HG03095 (cell line): ENCODE data around the gene GPBP1.
A peak's percentile ranks its signal among the peaks of the same experiment; 100 is the strongest.
"Not testable (repeated sequence)": the region's sequence is repeated elsewhere in the genome, so short reads cannot be mapped to it uniquely, and the experiment has no call there.

Experiments used
- ATAC-seq: cut with Tn5 transposase; IDR thresholded peaks from one replicate; pipeline ENCODE4 v1.9.1; 2021; ENCODE audit warnings: moderate library complexity; ENCODE audit not compliant: unreplicated experiment

The GPBP1 gene

DNA sequence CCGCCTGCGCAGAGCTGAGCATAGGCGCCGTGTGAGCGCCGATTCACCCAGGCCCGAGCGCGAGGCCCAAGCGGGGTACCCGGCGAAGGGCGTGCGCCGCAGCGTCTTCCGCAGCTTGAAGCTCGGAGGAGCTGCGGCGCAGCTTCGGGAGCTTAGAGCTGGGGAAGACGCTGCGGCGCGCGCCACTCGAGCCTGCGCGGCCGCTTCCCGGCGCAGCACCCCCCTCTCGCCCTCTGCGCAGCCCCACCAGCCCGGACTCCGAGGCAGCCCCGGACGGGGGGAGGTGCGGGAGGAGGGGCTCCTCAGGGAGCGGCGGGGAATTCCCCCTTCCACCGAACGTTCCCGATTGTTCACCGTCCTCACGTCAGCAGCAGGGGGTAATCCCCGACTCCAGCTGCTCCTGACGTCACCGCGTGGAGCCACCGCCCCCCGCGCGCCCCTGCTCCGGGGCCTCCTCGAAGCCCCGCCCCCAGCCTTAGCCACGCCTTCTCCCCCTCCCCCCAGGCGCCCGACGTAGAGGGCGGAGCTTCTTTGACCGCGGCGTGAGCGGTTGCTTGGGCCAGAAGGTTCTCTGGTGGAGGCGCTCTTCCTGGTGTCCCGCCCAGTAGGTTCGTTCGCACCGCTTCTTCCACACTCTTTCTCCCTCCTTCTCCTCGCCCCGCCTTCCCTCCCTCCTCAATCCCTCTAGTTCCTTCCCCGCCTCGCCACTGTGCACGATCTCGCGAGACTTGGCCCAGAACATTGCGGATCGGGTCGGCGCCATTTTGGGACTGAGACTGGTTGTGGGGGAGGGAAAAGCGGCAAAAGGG lies at the start of gene GPBP1:
GPBP1 (plus strand) TSS at position 741 of the 809 bp plus-strand sequence. CDS start 40,072 bp downstream, outside the sequence.
- peak; percentile 58 for ATAC-seq

GRCh38 chr5:57128325-57128724 lies 45.5 kb upstream of the GPBP1 start:
- ATAC-seq, result no peak

GRCh38 chr5:57133574-57133973 lies 40.3 kb upstream of the GPBP1 start:
- ATAC-seq, result no peak

DNA sequence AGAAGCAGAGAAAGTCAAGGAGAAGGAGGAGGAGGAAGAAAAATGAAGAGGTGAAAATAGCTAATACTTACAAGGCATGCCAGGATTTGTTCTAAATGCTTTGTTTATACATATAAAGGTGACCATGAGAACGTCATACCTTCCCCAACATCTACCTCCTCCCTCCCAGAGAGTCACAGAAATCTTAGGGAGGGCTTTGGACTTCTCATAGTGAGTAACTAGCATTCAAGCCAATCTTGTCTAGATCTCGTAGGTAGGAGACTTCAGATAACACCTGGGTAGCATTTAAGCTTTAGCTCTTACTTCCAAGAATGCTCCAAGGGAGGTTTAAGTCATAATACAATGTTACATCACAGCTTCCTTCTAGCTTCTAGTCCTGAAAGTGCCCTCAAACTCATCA lies 36.5 kb upstream of the GPBP1 start:
- ATAC-seq, result no peak

GRCh38 chr5:57152316-57152715 lies 21.5 kb upstream of the GPBP1 start:
- ATAC-seq, result no peak

DNA sequence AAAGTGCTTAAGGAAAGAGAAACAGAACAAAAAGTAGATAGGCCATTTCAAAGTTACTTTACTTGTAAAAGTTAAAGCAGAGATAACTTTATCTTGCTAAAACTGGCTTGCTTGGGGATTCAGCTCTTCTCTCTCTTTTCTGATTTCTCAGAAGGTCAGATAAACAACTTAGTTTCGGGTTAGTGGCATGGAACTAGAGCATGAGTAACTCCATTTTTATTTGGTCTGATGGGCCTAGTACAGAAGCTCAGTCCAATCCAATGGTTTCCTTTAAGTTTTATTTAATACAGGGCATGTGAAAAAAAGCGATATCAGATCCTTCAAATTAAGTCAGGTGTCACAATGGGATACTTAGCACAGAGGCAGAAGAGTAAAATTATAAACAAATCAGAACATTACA lies 18.8 kb upstream of the GPBP1 start:
- no peak for ATAC-seq

GRCh38 chr5:57157131-57157530 lies 16.7 kb upstream of the GPBP1 start:
- ATAC-seq, result no peak

DNA sequence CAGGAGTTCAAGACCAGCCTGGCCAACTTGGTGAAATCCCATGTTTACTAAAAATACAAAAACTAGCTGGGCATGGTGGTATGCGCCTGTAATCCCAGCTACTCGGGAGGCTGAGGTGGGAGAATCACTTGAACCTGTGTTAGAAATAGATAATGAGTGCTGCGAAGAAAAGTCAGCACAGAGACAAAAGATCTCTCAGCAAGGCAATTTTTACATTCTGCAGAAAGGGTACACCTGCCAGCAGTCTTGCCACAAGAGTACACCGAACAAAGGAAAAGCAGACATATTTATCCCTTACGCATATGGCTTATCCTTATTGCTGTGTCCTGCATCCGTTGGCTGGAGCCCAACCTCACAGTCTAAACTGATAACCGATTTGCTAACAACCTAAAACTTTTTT lies 16.2 kb upstream of the GPBP1 start:
- ATAC-seq, result no peak

GRCh38 chr5:57163553-57164006 lies 10.3 kb upstream of the GPBP1 start:
- ATAC-seq, result no peak

- ATAC-seq, result no peak
Observed at GRCh38 chr5:57164124-57164523, 9.7 kb upstream of the GPBP1 start.

DNA sequence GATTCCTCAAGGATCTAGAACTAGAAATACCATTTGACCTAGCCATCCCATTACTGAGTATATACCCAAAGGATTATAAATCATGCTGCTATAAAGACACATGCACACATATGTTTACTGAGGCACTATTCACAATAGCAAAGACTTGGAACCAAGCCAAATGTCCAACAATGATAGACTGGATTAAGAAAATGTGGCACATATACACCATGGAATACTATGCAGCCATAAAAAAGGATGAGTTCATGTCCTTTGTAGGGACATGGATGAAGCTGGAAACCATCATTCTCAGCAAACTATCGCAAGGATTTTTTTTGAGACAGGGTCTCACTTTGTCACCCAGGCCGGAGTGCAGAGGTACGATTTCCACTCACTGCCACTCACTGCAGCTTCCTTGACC lies 8.7 kb upstream of the GPBP1 start:
- ATAC-seq, result not testable (repeated sequence)

GRCh38 chr5:57166276-57166675 lies 7.6 kb upstream of the GPBP1 start:
- ATAC-seq, result no peak

- no peak for ATAC-seq
Observed at GRCh38 chr5:57167201-57167600, 6.7 kb upstream of the GPBP1 start.

DNA sequence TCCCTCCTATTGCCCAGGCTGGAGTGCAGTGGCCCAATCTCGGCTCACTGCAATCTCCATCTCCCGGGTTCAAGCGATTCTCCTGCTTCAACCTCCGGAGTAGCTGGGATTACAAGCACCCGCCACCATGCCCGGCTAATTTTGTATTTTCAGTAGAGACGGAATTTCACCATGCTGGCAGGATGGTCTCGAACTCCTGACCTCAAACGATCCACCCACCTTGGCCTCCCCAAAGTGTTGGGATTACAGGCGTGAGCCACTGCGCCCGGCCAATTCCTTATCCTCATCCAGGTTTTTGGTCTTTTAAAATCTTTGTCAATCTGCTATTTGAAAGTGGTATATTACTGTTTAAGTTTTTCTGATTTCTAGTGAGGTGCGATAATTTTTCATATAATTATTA lies 3.7 kb upstream of the GPBP1 start:
- not testable (repeated sequence) for ATAC-seq

DNA sequence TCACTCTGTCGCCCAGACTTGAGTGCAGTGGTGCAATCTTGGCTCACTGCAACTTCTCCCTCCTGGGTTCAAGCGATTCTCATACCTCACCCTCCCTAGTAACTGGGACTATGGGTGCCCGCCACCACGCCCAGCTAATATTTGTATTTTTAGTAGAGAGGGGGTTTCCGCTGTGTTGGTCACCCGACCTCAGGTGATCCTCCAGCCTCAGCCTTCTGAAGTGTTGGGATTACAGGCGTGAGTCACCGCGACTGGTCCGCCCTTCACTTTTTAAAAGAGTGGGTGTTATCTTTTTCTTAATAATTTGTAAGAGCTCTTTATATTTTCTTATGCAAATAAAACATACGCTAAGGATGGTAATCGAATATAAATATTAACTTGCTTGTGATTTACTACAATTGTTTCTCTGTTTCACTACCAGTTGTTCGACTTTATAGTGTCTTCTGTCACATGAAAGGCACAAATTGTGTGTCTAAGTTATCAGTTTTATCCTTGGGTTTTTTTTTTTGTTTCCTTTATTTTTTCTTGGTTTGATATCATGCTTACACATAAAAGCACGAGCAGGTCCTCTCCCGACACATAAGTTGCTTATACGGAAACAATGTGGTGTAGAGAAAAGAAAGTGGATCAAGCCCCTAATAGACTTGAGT lies 1.9 kb upstream of the GPBP1 start:
- ATAC-seq, result no peak

DNA sequence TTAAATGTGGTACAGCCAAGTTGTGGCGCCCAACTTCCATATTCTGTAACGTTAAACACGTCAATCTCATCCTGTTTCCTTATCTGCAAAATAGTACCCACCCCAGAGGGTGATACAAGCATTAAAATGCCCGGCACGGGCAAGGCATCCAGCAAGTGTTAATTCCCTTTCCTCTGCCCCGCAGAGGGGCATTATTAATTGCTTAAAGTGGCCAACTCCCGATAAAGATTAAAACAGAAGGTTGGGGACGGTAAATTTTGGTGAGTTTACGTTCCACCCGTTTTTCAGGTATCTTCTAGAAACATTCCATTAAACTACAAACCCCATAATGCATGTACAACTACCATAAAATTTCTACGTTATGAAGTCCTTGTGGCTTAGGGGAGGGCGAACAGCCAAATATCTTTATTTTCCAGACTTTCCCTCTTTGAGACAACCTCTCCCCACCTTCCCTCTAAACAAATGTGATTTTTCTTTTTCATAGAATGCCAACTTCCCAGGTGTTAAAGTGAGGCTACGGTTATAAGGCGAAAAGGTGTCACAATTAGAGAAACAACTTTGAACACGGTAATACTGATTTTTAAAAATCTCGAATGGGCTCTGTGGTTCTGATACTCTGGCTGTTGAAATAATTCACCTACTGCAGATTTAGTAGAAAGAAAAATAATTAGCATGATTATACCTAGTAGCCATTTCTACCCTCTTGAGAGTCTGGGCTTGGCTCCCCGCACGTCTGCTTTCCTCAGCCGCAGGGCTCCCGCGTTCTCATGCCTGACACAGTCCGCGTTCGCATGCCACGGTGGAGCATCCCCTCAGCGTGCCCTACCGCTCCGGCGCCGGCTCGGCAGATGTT lies 1.2 kb upstream of the GPBP1 start:
- no peak for ATAC-seq

GRCh38 chr5:57174128-57174889 lies 450 bp downstream of the GPBP1 start:
- ATAC-seq, result no peak

DNA sequence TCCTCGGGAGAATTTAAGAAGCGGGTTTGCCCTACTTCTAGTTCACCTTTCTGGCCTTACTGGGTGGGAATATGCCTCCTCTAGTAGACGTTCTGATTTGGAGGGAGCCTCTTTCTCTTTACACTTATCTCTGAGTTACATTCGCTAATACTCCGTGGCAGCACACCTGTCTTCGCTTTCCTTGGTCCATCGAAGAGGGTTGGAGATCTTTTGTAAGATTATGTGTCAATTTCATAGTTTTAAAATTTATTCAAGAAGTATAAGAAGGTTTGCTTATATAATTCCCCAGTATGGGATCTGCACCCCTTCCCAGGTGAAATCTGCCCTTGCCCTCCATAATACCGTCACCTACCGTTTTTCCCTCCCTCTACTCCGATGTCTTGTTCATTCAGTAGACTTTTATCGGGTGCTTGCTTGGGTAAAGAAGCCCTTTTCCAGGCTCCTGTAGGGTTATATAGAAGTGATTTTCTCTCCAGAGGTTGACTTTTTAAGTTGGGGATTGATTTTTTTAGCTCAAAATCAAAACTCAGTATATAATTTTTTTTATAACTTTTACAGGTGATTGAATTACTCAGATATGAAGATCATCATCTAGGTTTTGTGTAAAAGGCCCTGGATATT lies 1.1 kb downstream of the GPBP1 start:
- no peak for ATAC-seq

GRCh38 chr5:57175551-57176309 lies 1.9 kb downstream of the GPBP1 start:
- no peak for ATAC-seq
